Left ventricle myocardium inferior (tissue), 1 donor: ENCODE data around the gene EGR2. TPM values are rescaled to one million over a fixed set of nuclear protein-coding genes. Genes with fewer than 3 reads are reported as not detected.

Experiments
- DNase-seq: peaks from one replicate; pipeline ENCODE4 v3.0.0-alpha.2; 2020
- H3K27ac ChIP-seq: fragments of 200-600 bp; replicated peaks from 2 replicates; pipeline ENCODE4 v1.8.0; 2021
- H3K27me3 ChIP-seq: fragments of 200-600 bp; 2 replicates; pipeline ENCODE4 v1.8.0; 2021; ENCODE audit warnings: low read depth
- H3K36me3 ChIP-seq: fragments of 200-600 bp; 2 replicates; pipeline ENCODE4 v1.8.0; 2021
- H3K4me1 ChIP-seq: fragments of 200-600 bp; 2 replicates; pipeline ENCODE4 v1.8.0; 2021
- H3K4me3 ChIP-seq: fragments of 200-600 bp; 2 replicates; pipeline ENCODE4 v1.8.0; 2021; ENCODE audit warnings: mild to moderate bottlenecking, moderate library complexity
- H3K9me3 ChIP-seq: fragments of 200-600 bp; replicated peaks from 2 replicates; pipeline ENCODE4 v1.8.0; 2021
- intact Hi-C: fragments of 100-400 bp; cut with micrococcal nuclease; formaldehyde crosslinking; loops from one replicate; pipeline ENCODE4 v1.11.0; 2022
- total RNA-seq: library from RNA; stranded (reverse); fragmentation: NEBNext Ultra II Directional; extraction: Animal tissue kit (Norgen Biotek cat#: 25700); gene quantifications from one replicate; pipeline ENCODE4 v1.2.1, GENCODE V29; 2021
- TF ChIP-seq, protein P1 (sequence below): fragments of 200-600 bp; IDR thresholded peaks from 2 replicates; pipeline ENCODE4 v1.8.0; 2021; ENCODE audit warnings: antibody characterized with exemption, mild to moderate bottlenecking, borderline replicate concordance
- donor health status: DM: no; HTN: yes; CAD: no; lungs with severe emphysema.

Gene EGR2
- total RNA-seq, 1 donor from 2014 or later: 0.52 TPM

DNA sequence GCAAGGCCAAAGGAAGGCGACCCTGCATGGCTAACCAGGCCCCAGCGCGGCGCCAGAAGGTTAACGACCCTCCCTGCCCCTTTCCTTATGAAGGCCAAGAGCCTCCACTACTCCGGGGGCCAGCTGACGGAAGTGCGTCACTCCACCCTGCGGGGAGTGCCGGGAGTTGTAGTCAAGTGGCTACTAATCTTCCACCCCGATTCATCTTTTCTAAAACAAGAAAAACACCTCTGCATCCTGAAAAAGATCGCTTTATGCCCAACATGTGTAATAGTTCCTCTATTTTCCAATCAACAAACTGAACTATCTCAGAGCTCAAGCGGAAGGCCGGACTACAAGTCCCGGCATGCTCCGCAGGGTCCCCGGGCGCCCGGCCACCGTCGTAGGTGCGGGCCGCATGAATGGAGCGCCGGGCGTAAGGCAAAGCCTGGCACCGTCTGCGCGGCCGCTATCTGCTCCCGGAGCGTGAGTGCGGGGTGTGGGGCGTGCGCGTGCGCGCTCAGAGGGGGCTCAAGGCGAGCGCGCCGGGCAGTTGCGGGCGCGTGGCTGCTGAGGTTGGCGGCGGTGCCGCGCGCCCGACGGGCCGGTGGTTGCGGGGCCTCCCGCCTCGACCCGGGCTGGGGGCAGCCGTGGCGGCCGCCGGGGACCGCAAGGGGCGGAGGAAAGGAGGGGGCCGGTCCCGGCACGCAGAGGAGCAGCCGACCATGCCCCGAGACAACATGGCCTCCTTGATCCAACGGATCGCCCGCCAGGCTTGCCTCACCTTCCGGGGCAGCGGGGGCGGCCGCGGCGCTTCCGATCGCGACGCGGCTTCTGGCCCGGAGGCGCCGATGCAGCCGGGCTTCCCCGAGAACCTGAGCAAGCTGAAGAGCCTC lies 11.6 kb downstream of the EGR2 start, which contains the start of gene ADO:
Gene ADO (plus strand): TSS at position 365 of the 875 bp plus-strand sequence. CDS start 340 bp downstream, at position 705.
- intact Hi-C loops: no loop called here
- H3K4me1 ChIP-seq: peaks cover 49% of the 10 kb centered on the region
- no peaks in the 10 kb centered on the region for H3K27me3 ChIP-seq
- TF ChIP-seq, protein P1, sequence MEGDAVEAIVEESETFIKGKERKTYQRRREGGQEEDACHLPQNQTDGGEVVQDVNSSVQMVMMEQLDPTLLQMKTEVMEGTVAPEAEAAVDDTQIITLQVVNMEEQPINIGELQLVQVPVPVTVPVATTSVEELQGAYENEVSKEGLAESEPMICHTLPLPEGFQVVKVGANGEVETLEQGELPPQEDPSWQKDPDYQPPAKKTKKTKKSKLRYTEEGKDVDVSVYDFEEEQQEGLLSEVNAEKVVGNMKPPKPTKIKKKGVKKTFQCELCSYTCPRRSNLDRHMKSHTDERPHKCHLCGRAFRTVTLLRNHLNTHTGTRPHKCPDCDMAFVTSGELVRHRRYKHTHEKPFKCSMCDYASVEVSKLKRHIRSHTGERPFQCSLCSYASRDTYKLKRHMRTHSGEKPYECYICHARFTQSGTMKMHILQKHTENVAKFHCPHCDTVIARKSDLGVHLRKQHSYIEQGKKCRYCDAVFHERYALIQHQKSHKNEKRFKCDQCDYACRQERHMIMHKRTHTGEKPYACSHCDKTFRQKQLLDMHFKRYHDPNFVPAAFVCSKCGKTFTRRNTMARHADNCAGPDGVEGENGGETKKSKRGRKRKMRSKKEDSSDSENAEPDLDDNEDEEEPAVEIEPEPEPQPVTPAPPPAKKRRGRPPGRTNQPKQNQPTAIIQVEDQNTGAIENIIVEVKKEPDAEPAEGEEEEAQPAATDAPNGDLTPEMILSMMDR: no peak
- H3K4me3 ChIP-seq: peak within 1 kb of the TSS; percentile 81
- H3K9me3 ChIP-seq: no peaks in the 10 kb centered on the region
- no peaks in the 10 kb centered on the region for H3K36me3 ChIP-seq
- peak; percentile 85 for DNase-seq
- H3K27ac ChIP-seq: peak within 1 kb of the TSS; percentile 97

GRCh38 chr10:62803724-62804355 lies 12.3 kb downstream of the EGR2 start:
- H3K9me3 ChIP-seq: no peaks in the 10 kb centered on the region
- no peak for DNase-seq
- peaks cover 49% of the 10 kb centered on the region for H3K4me1 ChIP-seq
- H3K4me3 ChIP-seq: peak overlapping the region; percentile 81
- peak overlapping the region; percentile 97 for H3K27ac ChIP-seq
- intact Hi-C loops: no loop called here
- no peaks in the 10 kb centered on the region for H3K27me3 ChIP-seq
- TF ChIP-seq, protein P1: no peak
- H3K36me3 ChIP-seq: no peaks in the 10 kb centered on the region

DNA sequence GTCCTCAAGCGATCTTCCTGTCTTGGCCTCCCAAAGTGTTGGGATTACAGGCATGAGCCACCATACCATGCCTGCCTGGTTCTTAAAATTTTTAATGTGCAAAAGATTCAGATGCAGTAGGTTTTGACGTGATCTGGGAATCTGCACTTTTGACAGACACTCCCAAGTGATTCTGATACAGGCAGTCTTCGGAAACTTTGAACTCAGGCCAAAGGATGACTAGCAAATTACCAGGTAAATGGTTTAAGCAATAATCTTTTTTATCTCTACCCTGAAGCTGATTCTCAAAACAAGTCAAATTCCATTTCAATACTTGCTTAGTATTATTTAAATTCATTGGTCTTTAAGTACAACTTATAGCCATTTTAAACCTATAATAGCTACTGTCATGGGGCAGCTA lies 14.3 kb downstream of the EGR2 start:
- Histone ChIP-seq H3K9me3 (no peaks in the 10 kb centered on the region), H3K27me3 (no peaks in the 10 kb centered on the region), H3K27ac (no peak overlapping the region), H3K4me1 (peaks cover 29% of the 10 kb centered on the region), H3K4me3 (no peak overlapping the region), H3K36me3 (no peaks in the 10 kb centered on the region)
- TF ChIP-seq, protein P1: no peak
- intact Hi-C loops: no loop called here
- no peak for DNase-seq

- Histone ChIP-seq H3K9me3 (no peaks in the 10 kb centered on the region), H3K4me3 (no peak overlapping the region), H3K4me1 (peaks cover 3% of the 10 kb centered on the region), H3K36me3 (no peaks in the 10 kb centered on the region), H3K27ac (no peak overlapping the region), H3K27me3 (no peaks in the 10 kb centered on the region)
- no peak for DNase-seq
- TF ChIP-seq, protein P1: no peak
- intact Hi-C loops: no loop called here
These were observed 19.3 kb downstream of the EGR2 start for GRCh38 chr10:62796896-62797295.

DNA sequence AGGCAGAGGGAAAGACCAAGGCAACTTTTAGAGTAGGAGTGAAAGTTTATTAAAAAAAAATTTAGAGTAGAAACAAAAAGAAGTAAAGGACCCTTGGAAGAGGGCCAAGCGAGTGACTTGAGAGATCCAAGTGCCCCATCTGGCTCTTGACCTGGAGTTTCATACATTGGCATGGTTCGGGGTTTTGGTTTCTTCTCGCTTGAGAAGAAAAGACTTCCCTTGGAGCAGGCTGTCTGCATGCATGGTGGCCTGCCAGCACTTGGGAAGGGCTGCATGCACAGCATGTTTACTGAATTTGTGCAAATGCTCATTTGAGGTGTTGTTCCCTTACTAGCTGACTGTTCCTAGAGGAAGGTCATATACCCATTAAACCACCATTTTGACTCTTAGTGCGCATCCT lies 20.4 kb downstream of the EGR2 start:
- TF ChIP-seq, protein P1: no peak
- no peak overlapping the region for H3K27ac ChIP-seq

More for the DNA sequence above, 20.4 kb downstream of the EGR2 start:
- Histone ChIP-seq H3K36me3 (no peaks in the 10 kb centered on the region), H3K4me3 (no peak overlapping the region), H3K27me3 (no peaks in the 10 kb centered on the region), H3K9me3 (no peaks in the 10 kb centered on the region), H3K4me1 (peaks cover 3% of the 10 kb centered on the region)
- intact Hi-C loops: no loop called here
- no peak for DNase-seq
